CD14-positive monocyte (primary cell): Measurements from ENCODE around the gene KNG1. TPM values are rescaled to one million over a fixed set of nuclear protein-coding genes. Genes with fewer than 3 reads are reported as not detected.
A peak's percentile ranks its signal among the peaks of the same experiment; 100 is the strongest.

Source experiments
- DNase-seq, 3 donors: peaks; one replicate each; pipeline ENCODE4 v3.0.0-alpha.2; 2011 to 2022
- H2AFZ ChIP-seq: 2 replicates; pipeline ENCODE4 v1.6.0; 2012; ENCODE audit warnings: mild to moderate bottlenecking, low read depth, low read length, inconsistent platforms; ENCODE audit not compliant: insufficient read depth, poor library complexity, severe bottlenecking
- H3K27ac ChIP-seq, 2 donors: 1 replicate in 1 of 2; 2 replicates in 1 of 2; pipeline ENCODE4 v1.5.1; 2012 to 2013; ENCODE audit warnings: low read length in 2 of 2, control low read depth in 1 of 2, inconsistent platforms in 1 of 2, low read depth in 1 of 2, mild to moderate bottlenecking in 1 of 2
- H3K27me3 ChIP-seq, 2 donors: one replicate each; pipeline versions ENCODE4 v1.6.0 to v1.6.1; 2011 to 2013; ENCODE audit warnings: low read length in 2 of 2; ENCODE audit not compliant: control insufficient read depth in 2 of 2, insufficient read depth in 2 of 2
- H3K36me3 ChIP-seq, 2 donors: replicated peaks in 1 of 2; 1 replicate in 1 of 2; 2 replicates in 1 of 2; pipeline versions ENCODE4 v1.5.1 to v1.6.1; 2012 to 2013; ENCODE audit warnings: low read length in 2 of 2, control low read depth in 1 of 2, inconsistent platforms in 1 of 2, mild to moderate bottlenecking in 1 of 2; ENCODE audit not compliant: insufficient read depth in 2 of 2, control insufficient read depth in 1 of 2
- H3K4me1 ChIP-seq, 2 donors: 1 replicate in 1 of 2; 2 replicates in 1 of 2; pipeline versions ENCODE4 v1.5.1 to v1.6.1; 2012 to 2013; ENCODE audit warnings: low read length in 2 of 2, control low read depth in 1 of 2, inconsistent platforms in 1 of 2, mild to moderate bottlenecking in 1 of 2, moderate library complexity in 1 of 2; ENCODE audit not compliant: insufficient read depth in 2 of 2, control insufficient read depth in 1 of 2
- H3K4me2 ChIP-seq: replicated peaks from 2 replicates; pipeline ENCODE3; 2012; ENCODE audit warnings: low read length, moderate library complexity, mild to moderate bottlenecking; ENCODE audit not compliant: poor library complexity, severe bottlenecking; ENCODE audit errors: extremely low read depth
- H3K4me3 ChIP-seq, 3 experiments: fragments of 200-600 bp in 1 of 3; sonication (generic) in 1 of 3; replicated peaks in 1 of 3; 1 replicate in 2 of 3; 2 replicates in 1 of 3; pipeline ENCODE4 v1.5.1; 2011 to 2013; ENCODE audit warnings: low read length in 3 of 3, mild to moderate bottlenecking in 3 of 3, control low read depth in 2 of 3, low read depth in 2 of 3, inconsistent platforms in 1 of 3, moderate library complexity in 1 of 3
- H3K79me2 ChIP-seq: 2 replicates; pipeline ENCODE4 v1.6.0; 2012; ENCODE audit warnings: mild to moderate bottlenecking, control low read depth, inconsistent platforms, low read length, moderate library complexity; ENCODE audit not compliant: insufficient read depth
- H3K9ac ChIP-seq: 2 replicates; pipeline ENCODE4 v1.6.0; 2017; ENCODE audit warnings: low read length, mild to moderate bottlenecking; ENCODE audit not compliant: insufficient read depth, poor library complexity, severe bottlenecking
- H3K9me3 ChIP-seq, 2 donors: replicated peaks in 1 of 2; 1 replicate in 1 of 2; 2 replicates in 1 of 2; pipeline versions ENCODE4 v1.5.1 to v1.6.1; 2012 to 2013; ENCODE audit warnings: low read length in 2 of 2, control low read depth in 1 of 2; ENCODE audit not compliant: control insufficient read depth in 1 of 2, insufficient read depth in 1 of 2
- H4K20me1 ChIP-seq: 2 replicates; pipeline ENCODE4 v1.6.0; 2012; ENCODE audit warnings: mild to moderate bottlenecking, low read length, control low read depth, moderate library complexity; ENCODE audit not compliant: insufficient read depth
- H3K27ac Mint-ChIP-seq, 7 donors: one replicate each; pipeline ENCODE4 v1.8.0; 2020; ENCODE audit warnings: mild to moderate bottlenecking in 7 of 7, mixed read lengths in 7 of 7, moderate library complexity in 6 of 7, inconsistent platforms in 2 of 7
- H3K27me3 Mint-ChIP-seq, 3 donors: one replicate each; pipeline ENCODE4 v1.8.0; 2021 to 2022; ENCODE audit warnings: low read depth in 3 of 3, mild to moderate bottlenecking in 3 of 3, mixed read lengths in 3 of 3, moderate library complexity in 3 of 3, inconsistent platforms in 1 of 3
- H3K36me3 Mint-ChIP-seq, 2 donors: one replicate each; pipeline ENCODE4 v1.8.0; 2020; ENCODE audit warnings: mixed read lengths in 2 of 2, inconsistent platforms in 1 of 2, mild to moderate bottlenecking in 1 of 2
- H3K4me1 Mint-ChIP-seq: one replicate; pipeline ENCODE4 v1.8.0; 2020; ENCODE audit warnings: mild to moderate bottlenecking, mixed read lengths
- H3K4me3 Mint-ChIP-seq, 2 donors: one replicate each; pipeline ENCODE4 v1.8.0; 2020; ENCODE audit warnings: mild to moderate bottlenecking in 2 of 2, mixed read lengths in 2 of 2, moderate library complexity in 1 of 2
- H3K9me3 Mint-ChIP-seq, 7 donors: one replicate each; pipeline ENCODE4 v1.8.0; 2020 to 2022; ENCODE audit warnings: mixed read lengths in 7 of 7, mild to moderate bottlenecking in 6 of 7, moderate library complexity in 6 of 7, inconsistent platforms in 2 of 7
- CTCF ChIP-seq: fragments of 200-600 bp; IDR thresholded peaks from one replicate; pipeline ENCODE4 v1.8.0; 2022; ENCODE audit warnings: antibody characterized with exemption, mild to moderate bottlenecking
- WGBS: methylation state at CpG from one replicate; pipeline ENCODE4 v1.1.5; 2013; ENCODE audit warnings: missing lambda C conversion rate; ENCODE audit not compliant: insufficient coverage; 5-methylcytosine and 5-hydroxymethylcytosine counted together
- intact Hi-C, 2 donors: fragments of 100-400 bp; cut with micrococcal nuclease; formaldehyde crosslinking; loops; one replicate each; pipeline versions ENCODE4 v1.15.0 to v1.15.1; 2023
- polyA plus RNA-seq, 3 donors: library from polyadenylated mRNA; depleted of rRNA in 1 of 3; unstranded in 2 of 3; stranded (reverse) in 1 of 3; fragments of 300-500 nt in 2 of 3; fragments of >200 nt in 1 of 3; fragmentation: Illumina TruSeq in 2 of 3; gene quantifications; 1 replicate in 2 of 3; 2 replicates in 1 of 3; pipeline ENCODE4 v1.2.3, GENCODE V29; 2012 to 2021

Gene KNG1
- polyA plus RNA-seq, 3 donors, result not detected

GRCh38 chr3:186750316-186750715 is 33.2 kb downstream of the KNG1 start:
- DNase-seq, result no peak
- Mint-ChIP-seq H3K27ac (peak overlapping the region in 1 of 7 donors; percentile 49), H3K27me3 (peaks cover 2 to 8% (median 5%) of the 10 kb centered on the region in 3 donors), H3K36me3 (no peaks in the 10 kb centered on the region), H3K9me3 (peaks cover 0 to 3% (median 0%) of the 10 kb centered on the region in 7 donors), H3K4me3 (no peak overlapping the region), H3K4me1 (peaks cover 8% of the 10 kb centered on the region)
- TF ChIP-seq CTCF, result no peak
- Histone ChIP-seq H3K9ac (no peak overlapping the region), H3K4me3 (no peak overlapping the region), H2AFZ (no peak overlapping the region), H4K20me1 (no peaks in the 10 kb centered on the region), H3K9me3 (no peaks in the 10 kb centered on the region), H3K4me1 (peaks cover 0 to 3% of the 10 kb centered on the region in 2 donors), H3K79me2 (no peaks in the 10 kb centered on the region), H3K27me3 (no peaks in the 10 kb centered on the region), H3K36me3 (no peaks in the 10 kb centered on the region), H3K4me2 (no peak overlapping the region), H3K27ac (no peak overlapping the region)
- 83% methylated on average over 1 of the region's 2 CpGs for WGBS
- intact Hi-C loops, result no loop called here

GRCh38 chr3:186751480-186751879 is 34.3 kb downstream of the KNG1 start:
- peaks cover 3% of the 10 kb centered on the region for H3K4me1 Mint-ChIP-seq
- 100% methylated on average over 1 of the region's 3 CpGs for WGBS
- no peaks in the 10 kb centered on the region for H3K79me2 ChIP-seq
- DNase-seq, result no peak
- peaks cover 2 to 8% (median 3%) of the 10 kb centered on the region in 3 donors for H3K27me3 Mint-ChIP-seq
- H3K9me3 ChIP-seq, result no peaks in the 10 kb centered on the region
- no peak overlapping the region for H2AFZ ChIP-seq
- no peak for TF ChIP-seq CTCF
- no peak overlapping the region for H3K4me2 ChIP-seq
- H3K27me3 ChIP-seq, result no peaks in the 10 kb centered on the region
- peak overlapping the region in 1 of 7 donors; percentile 3 for H3K27ac Mint-ChIP-seq
- H4K20me1 ChIP-seq, result no peaks in the 10 kb centered on the region
- H3K36me3 Mint-ChIP-seq, result no peaks in the 10 kb centered on the region
- no peaks in the 10 kb centered on the region for H3K9me3 Mint-ChIP-seq
- H3K4me1 ChIP-seq, result no peaks in the 10 kb centered on the region
- no peak overlapping the region for H3K4me3 Mint-ChIP-seq
- H3K4me3 ChIP-seq, result no peak overlapping the region
- H3K27ac ChIP-seq, result no peak overlapping the region
- intact Hi-C loops, result no loop called here
- no peak overlapping the region for H3K9ac ChIP-seq
- no peaks in the 10 kb centered on the region for H3K36me3 ChIP-seq
